Glomerular endothelial cell (primary cell): ENCODE measurements around the gene RCOR1. TPM values are rescaled to one million over a fixed set of nuclear protein-coding genes. Genes with fewer than 3 reads are reported as not detected.

Experiments used
- DNase-seq: peaks from one replicate; pipeline ENCODE4 v3.0.0-alpha.2; 2011; ENCODE audit warnings: low read depth, low spot score; ENCODE audit errors: extremely low read depth
- total RNA-seq: library from RNA; depleted of rRNA; stranded (reverse); fragments of >200 nt; gene quantifications from 2 replicates; pipeline ENCODE4 v1.2.3, GENCODE V29; 2015

RCOR1 gene
- total RNA-seq, 1 donor from 2014 or later = 18.4 TPM

GRCh38 chr14:102770147-102771123 is 178.0 kb downstream of the RCOR1 start:
- DNase-seq = no peak

- DNase-seq = no peak
These were observed 178.7 kb downstream of the RCOR1 start for GRCh38 chr14:102771144-102771543.

- DNase-seq = no peak
These were observed 180.5 kb downstream of the RCOR1 start for GRCh38 chr14:102772781-102773570.

GRCh38 chr14:102774391-102775153 is 182.1 kb downstream of the RCOR1 start:
- DNase-seq = no peak

- DNase-seq = no peak
These were observed 183.7 kb downstream of the RCOR1 start for GRCh38 chr14:102775855-102776760.

- no peak for DNase-seq
These were observed 184.6 kb downstream of the RCOR1 start, which contains the start of gene TRAF3 for GRCh38 chr14:102776761-102777710. Gene TRAF3 (plus strand): TSS chr14:102777449. CDS start chr14:102870202, 92,753 bp downstream.

GRCh38 chr14:102777711-102778337 is 185.4 kb downstream of the RCOR1 start:
- DNase-seq = no peak

GRCh38 chr14:102778338-102779083 is 186.1 kb downstream of the RCOR1 start:
- DNase-seq = no peak

- DNase-seq = no peak
These were observed 186.6 kb downstream of the RCOR1 start for GRCh38 chr14:102779084-102779462.

- no peak for DNase-seq
These were observed 187.3 kb downstream of the RCOR1 start for GRCh38 chr14:102779574-102780315.

Other genes with a start within 250 kb of the RCOR1 start
- gene CINP, start 229.8 kb upstream of the RCOR1 start, total RNA-seq = 37.3 and 51.6 TPM in 2 replicates
- 16.6 and 32.3 TPM in 2 replicates for gene TECPR2, start 229.7 kb upstream of the RCOR1 start, total RNA-seq
- 44.9 and 47.6 TPM in 2 replicates for gene ANKRD9, start 82.9 kb upstream of the RCOR1 start, total RNA-seq
- gene TRAF3, start 184.8 kb downstream of the RCOR1 start, total RNA-seq = 27.3 and 28.5 TPM in 2 replicates